Astrocyte (in vitro differentiated cells and primary cell): ENCODE data around the gene GRID2.

Experiments
- CTCF ChIP-seq: IDR thresholded peaks from 2 replicates; pipeline ENCODE4 v1.5.1; 2011; ENCODE audit warnings: low read depth, mild to moderate bottlenecking, inconsistent platforms, low read length, moderate library complexity; ENCODE audit not compliant: insufficient read depth
- EZH2 ChIP-seq: IDR thresholded peaks from 2 replicates; pipeline ENCODE4 v1.6.1; 2012; ENCODE audit warnings: mild to moderate bottlenecking, low read length, inconsistent platforms; ENCODE audit not compliant: insufficient read depth

GRCh38 chr4:93086356-93086755 is 782.6 kb downstream of the GRID2 start:
- no peak for TF ChIP-seq CTCF
- TF ChIP-seq EZH2: no peak
